ENCODE measurements around the gene FAU.

DNA sequence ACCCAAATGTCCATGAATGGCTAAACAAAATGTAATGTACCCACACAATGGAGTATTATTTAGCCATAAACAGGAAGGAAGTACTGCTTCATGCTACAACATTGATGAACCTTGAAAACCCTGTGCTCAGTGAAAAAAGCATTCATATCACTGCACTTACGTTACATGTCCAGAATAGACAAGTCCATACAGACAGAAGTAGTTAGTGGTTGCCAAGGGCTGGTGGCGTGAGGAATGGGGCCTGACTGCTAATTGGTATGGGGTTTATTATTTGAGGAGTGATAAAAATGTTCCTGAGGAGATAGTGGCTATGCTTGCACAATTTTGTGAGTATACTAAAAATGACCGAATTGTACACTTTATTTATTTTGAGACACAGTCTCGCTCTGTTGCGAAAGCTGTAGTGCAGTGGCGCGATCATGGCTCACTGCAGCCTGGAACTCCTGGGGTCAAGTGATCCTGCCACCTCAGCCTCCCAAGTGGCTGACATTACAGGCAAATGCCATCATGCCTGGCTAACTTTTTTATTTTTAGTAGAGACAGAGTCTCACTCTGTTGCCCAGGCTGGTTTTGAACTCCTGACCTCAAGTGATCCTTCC, 20.1 kb upstream of the FAU start:
- TF ChIP-seq, protein P1, sequence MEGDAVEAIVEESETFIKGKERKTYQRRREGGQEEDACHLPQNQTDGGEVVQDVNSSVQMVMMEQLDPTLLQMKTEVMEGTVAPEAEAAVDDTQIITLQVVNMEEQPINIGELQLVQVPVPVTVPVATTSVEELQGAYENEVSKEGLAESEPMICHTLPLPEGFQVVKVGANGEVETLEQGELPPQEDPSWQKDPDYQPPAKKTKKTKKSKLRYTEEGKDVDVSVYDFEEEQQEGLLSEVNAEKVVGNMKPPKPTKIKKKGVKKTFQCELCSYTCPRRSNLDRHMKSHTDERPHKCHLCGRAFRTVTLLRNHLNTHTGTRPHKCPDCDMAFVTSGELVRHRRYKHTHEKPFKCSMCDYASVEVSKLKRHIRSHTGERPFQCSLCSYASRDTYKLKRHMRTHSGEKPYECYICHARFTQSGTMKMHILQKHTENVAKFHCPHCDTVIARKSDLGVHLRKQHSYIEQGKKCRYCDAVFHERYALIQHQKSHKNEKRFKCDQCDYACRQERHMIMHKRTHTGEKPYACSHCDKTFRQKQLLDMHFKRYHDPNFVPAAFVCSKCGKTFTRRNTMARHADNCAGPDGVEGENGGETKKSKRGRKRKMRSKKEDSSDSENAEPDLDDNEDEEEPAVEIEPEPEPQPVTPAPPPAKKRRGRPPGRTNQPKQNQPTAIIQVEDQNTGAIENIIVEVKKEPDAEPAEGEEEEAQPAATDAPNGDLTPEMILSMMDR (IDR thresholded peaks at IDR 0.05) = no peak
- TF ChIP-seq POLR2A (IDR thresholded peaks at IDR 0.05; ENCODE audit: low read length) (no peak), RAD21 (conservative IDR thresholded peaks at IDR 0.05 in 1 of 2, IDR thresholded peaks at IDR 0.05 in 1 of 2) (no peak)
- TF ChIP-seq, protein P2, sequence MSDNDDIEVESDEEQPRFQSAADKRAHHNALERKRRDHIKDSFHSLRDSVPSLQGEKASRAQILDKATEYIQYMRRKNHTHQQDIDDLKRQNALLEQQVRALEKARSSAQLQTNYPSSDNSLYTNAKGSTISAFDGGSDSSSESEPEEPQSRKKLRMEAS (IDR thresholded peaks at IDR 0.05) = no peak
- TF ChIP-seq, protein P3, sequence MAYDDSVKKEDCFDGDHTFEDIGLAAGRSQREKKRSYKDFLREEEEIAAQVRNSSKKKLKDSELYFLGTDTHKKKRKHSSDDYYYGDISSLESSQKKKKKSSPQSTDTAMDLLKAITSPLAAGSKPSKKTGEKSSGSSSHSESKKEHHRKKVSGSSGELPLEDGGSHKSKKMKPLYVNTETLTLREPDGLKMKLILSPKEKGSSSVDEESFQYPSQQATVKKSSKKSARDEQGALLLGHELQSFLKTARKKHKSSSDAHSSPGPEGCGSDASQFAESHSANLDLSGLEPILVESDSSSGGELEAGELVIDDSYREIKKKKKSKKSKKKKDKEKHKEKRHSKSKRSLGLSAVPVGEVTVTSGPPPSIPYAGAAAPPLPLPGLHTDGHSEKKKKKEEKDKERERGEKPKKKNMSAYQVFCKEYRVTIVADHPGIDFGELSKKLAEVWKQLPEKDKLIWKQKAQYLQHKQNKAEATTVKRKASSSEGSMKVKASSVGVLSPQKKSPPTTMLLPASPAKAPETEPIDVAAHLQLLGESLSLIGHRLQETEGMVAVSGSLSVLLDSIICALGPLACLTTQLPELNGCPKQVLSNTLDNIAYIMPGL (CRISPR knock-in tag; IDR thresholded peaks at IDR 0.05; ENCODE audit: borderline replicate concordance) = no peak

Measured in A549 (cell line).